Thyroid gland (tissue), 4 donors: ENCODE measurements around the gene PCBP3.

ENCODE experiments used
- CTCF ChIP-seq, 6 experiments: fragments of 200-600 bp in 3 of 6; fragments of 450-650 bp in 3 of 6; sonication (generic) in 3 of 6; IDR thresholded peaks; one replicate each; pipeline ENCODE4 v1.5.1; 2016 to 2019; ENCODE audit warnings: antibody characterized with exemption in 6 of 6, mild to moderate bottlenecking in 2 of 6, inconsistent platforms in 1 of 6, moderate library complexity in 1 of 6
- POLR2A ChIP-seq, 2 donors: fragments of 450-650 bp; IDR thresholded peaks; one replicate each; pipeline ENCODE4 v1.6.1; 2017; ENCODE audit warnings: antibody characterized with exemption in 2 of 2, mild to moderate bottlenecking in 2 of 2, moderate library complexity in 1 of 2

GRCh38 chr21:45887788-45888187, 244.3 kb downstream of the PCBP3 start:
- TF ChIP-seq CTCF (IDR thresholded peaks at IDR 0.05) (no peak), POLR2A (IDR thresholded peaks at IDR 0.05) (no peak)
